Esophagus squamous epithelium (tissue), 4 donors: ENCODE results near the gene CNOT6.

Experiments used
- CTCF ChIP-seq, 6 experiments: fragments of 450-650 bp in 4 of 6; fragments of 200-600 bp in 2 of 6; sonication (generic) in 2 of 6; IDR thresholded peaks; one replicate each; pipeline ENCODE4 v1.5.1; 2016 to 2019; ENCODE audit warnings: antibody characterized with exemption in 6 of 6, mild to moderate bottlenecking in 4 of 6, moderate library complexity in 4 of 6
- POLR2A ChIP-seq, 4 donors: fragments of 450-650 bp; IDR thresholded peaks; one replicate each; pipeline ENCODE4 v1.6.1; 2017; ENCODE audit warnings: antibody characterized with exemption in 4 of 4, mild to moderate bottlenecking in 4 of 4, moderate library complexity in 3 of 4

GRCh38 chr5:180620014-180620413 lies 125.8 kb downstream of the CNOT6 start:
- TF ChIP-seq CTCF (IDR thresholded peaks at IDR 0.05), result no peak
- no peak for TF ChIP-seq POLR2A (IDR thresholded peaks at IDR 0.05)
